ENCODE measurements around the gene TENT4A. TPM values are rescaled to one million over a fixed set of nuclear protein-coding genes. Genes with fewer than 3 reads are reported as not detected.

Gene TENT4A
- polyA plus RNA-seq, 1 donor: 18.6 TPM

DNA sequence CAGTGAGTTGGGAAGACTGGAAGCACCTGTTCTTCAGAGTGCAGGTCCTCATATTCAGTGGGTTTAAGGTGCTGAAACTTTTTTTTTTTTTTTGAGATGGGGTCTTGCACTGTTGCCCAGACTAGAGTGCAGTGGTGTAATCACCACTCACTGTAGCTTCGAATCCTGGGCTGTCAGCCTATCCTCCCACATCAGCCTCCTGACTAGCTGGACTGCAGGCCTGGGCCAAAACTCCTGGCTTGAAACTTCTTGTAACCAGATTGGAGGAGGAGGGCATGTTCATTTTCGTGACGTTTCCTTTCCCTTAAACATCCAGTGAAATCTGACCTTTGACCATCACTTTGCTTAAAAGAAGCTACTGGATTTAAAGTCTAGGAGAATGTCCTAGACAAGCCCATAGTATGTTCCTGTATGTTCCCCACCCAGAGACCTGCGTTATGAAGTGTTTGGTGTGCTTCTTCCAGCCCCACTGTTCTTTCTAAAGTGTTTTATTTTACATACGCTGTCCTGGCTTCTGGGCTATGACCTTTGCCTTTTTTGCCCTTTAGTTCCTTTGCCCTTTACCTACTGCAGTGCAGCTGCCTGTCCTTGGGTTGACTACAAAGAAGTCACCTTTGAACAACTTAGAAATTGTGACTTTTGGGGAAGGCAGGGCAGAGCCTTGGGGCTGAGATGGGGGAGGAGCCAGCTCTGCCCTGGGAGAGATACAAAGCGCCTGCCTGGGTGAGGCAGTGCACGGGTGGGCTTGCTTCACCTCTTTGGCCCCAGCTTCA, 18.4 kb downstream of the TENT4A start:
- no peak for DNase-seq (ENCODE audit: low read depth)

DNA sequence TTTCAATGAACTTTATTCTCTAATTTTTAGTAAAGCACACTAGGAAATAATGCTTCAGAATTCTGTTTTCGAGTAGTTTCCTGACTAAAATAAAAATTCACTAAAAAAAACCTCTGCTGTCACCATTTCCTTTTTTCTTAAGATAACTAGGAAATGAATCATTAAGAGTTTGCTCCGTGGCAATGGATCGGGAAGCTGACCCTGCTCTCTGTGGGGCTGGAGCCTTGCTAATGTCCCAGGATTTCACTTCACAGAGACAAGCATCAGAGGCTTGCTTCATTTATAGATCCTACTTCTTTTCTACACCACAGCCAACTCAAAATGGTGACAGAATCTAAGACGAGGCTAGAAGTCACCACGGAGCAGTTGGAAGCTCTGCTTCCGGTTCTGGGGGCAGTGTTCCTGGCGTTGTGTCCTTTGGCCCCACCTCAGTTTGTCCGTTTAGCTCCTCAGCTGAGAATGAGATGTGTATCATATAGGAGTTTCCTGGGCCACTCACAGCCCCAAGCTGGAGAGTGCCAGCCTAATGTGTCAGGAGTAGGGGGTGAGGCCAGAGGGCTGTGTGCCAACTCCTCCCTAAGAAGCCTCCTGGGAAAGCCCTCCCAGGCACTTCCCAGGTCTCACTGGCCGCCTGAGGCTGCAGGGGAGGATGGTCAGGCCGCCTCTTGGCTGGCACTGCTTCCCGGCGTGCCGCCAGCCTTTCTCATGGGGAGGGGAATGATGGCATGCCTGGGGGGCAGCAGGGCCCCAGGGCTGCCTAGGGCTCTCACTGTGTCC, 19.6 kb downstream of the TENT4A start:
- DNase-seq (ENCODE audit: low read depth): no peak

- no peak for DNase-seq (ENCODE audit: low read depth)
Measured at GRCh38 chr5:6733411-6734242, 20.4 kb downstream of the TENT4A start.

GRCh38 chr5:6734243-6734700, 21.0 kb downstream of the TENT4A start:
- no peak for DNase-seq (ENCODE audit: low read depth)

- no peak for DNase-seq (ENCODE audit: low read depth)
Measured at GRCh38 chr5:6734781-6735180, 21.5 kb downstream of the TENT4A start.

- no peak for DNase-seq (ENCODE audit: low read depth)
Measured at GRCh38 chr5:6736106-6736505, 22.9 kb downstream of the TENT4A start.

- no peak for DNase-seq (ENCODE audit: low read depth)
Measured at GRCh38 chr5:6736524-6737042, 23.4 kb downstream of the TENT4A start.

DNA sequence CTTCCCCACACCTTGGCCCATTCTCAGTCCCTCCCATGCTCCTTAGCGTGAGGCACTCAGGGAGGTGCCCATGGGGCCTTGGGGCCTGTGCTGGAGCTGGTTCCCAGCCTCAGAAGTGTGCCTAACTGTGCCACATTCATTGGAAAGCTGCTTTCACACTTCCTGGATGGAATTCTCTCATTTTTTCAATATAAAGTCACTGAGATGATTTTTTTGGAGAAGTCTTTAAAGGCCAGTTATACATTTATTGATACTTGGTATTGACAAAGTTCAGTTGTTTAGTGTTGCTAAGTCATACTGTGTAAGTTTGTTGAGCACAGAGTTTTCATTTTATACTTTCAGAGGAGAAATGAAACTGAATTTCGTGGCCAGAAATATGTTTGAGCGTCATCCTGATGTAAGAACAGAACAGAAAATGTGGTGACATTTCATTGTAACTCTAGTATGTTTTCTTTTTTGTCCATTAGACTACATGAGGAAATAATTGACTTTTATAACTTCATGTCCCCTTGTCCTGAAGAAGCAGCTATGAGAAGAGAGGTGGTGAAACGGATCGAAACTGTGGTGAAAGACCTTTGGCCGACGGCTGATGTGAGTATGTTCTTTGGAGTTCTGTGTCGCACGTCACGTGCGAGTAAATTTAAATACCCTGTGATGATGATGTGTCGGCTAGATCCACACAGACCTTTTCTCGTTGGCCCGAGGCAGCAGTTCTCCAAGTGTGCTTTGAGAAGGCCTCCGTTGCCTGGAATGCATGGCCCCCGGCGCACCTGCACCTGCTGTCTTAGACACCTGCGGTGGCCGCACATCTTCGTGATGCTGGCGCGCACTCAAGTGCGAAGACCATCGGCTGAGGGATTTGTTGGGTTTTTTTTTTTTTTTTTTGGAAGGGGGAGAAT, 24.1 kb downstream of the TENT4A start:
- DNase-seq (ENCODE audit: low read depth): no peak

- DNase-seq (ENCODE audit: low read depth): no peak
Measured at GRCh38 chr5:6739603-6740002, 26.4 kb downstream of the TENT4A start.

- no peak for DNase-seq (ENCODE audit: low read depth)
Measured at GRCh38 chr5:6740586-6741150, 27.4 kb downstream of the TENT4A start.

- DNase-seq (ENCODE audit: low read depth): no peak
Measured at GRCh38 chr5:6742081-6742758, 29.0 kb downstream of the TENT4A start.

- DNase-seq (ENCODE audit: low read depth): no peak
Measured at GRCh38 chr5:6743161-6743560, 29.9 kb downstream of the TENT4A start.

GRCh38 chr5:6744841-6745705, 31.8 kb downstream of the TENT4A start:
- no peak for DNase-seq (ENCODE audit: low read depth)

DNA sequence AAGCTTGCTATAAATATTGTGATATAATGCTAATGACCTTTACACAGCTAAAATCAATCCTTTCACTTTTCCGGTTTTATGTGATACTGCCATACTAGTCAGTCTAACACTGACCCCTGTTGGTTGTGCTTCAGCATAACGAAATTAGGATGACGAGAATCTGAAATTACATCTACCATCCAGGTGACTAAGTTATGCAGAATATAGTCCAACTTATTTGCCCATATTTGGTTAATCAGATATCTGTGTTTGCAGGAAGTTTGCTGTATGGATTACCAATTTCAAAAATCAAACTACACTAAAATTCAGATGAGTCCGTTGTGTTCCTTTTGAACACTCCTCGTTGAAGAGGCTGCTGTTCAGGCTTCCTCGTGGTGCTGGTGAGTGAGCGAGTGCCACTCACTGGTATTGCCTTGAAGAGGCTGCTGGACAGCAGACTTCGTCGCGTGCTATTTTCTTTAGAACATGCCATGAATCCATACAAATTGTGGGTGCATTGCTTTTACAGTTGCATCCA, 32.5 kb downstream of the TENT4A start:
- DNase-seq (ENCODE audit: low read depth): peak; percentile 19

- no peak for DNase-seq (ENCODE audit: low read depth)
Measured at GRCh38 chr5:6746244-6746643, 33.0 kb downstream of the TENT4A start.

- no peak for DNase-seq (ENCODE audit: low read depth)
Measured at GRCh38 chr5:6747103-6747502, 33.9 kb downstream of the TENT4A start.

DNA sequence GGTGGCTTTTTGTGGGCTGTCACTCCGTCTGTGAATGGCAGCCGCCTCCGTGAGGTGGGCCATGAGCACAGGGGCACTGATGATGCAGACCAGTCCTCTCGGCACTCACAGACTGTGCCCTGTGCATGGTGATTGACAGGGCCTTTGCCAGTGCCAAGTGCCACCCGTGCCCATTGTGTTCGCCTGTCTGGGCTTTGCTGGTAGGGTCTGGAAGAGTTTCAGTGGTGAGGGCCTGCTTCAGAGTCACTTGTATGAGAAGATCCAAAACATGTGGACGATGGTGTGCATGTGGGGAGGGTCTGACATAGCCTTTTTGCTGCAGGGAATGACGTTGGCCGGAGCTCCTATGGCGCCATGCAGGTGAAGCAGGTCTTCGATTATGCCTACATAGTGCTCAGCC, 34.9 kb downstream of the TENT4A start:
- no peak for DNase-seq (ENCODE audit: low read depth)

GRCh38 chr5:6749026-6749716, 35.9 kb downstream of the TENT4A start:
- no peak for DNase-seq (ENCODE audit: low read depth)

All from forelimb muscle (tissue), 1 donor.